GM12878 (cell line): ENCODE data around the gene RNF112. TPM values are rescaled to one million over a fixed set of nuclear protein-coding genes. Genes with fewer than 3 reads are reported as not detected.

Experiments
- ATAC-seq: fragments of 200-7000 bp; cut with Tn5 transposase; 3 replicates; pipeline ENCODE4 v1.9.1; 2020; ENCODE audit warnings: mild to moderate bottlenecking, moderate library complexity
- BruUV-seq: library from RNA; stranded (reverse); fragments of 400-500 nt; replicated peaks from 2 replicates; lab custom pipeline; 2021; lab: Mats Ljungman, UMichigan
- CTCF ChIA-PET: fragments of 300-600 bp; sonication (Branson Sonifier 250); formaldehyde crosslinking; extraction: SDS; loops from one replicate; lab custom pipeline; 2021; ENCODE audit warnings: inconsistent platforms; lab: Yijun Ruan, JAX
- POLR2A ChIA-PET: fragments of 350-600 bp; formaldehyde crosslinking; extraction: SDS; loops from one replicate; lab custom pipeline; 2021; ENCODE audit warnings: inconsistent platforms; lab: Charles Lee
- RAD21 ChIA-PET: fragments of 300-600 bp; sonication (Branson Sonifier 250); formaldehyde crosslinking; loops from one replicate; lab custom pipeline; 2023; ENCODE audit warnings: antibody characterized with exemption; ENCODE audit not compliant: unreplicated experiment; lab: Charles Lee
- SMC1A ChIA-PET: fragments of 300-600 bp; sonication (Branson Sonifier 250); formaldehyde crosslinking; loops from one replicate; lab custom pipeline; 2023; ENCODE audit not compliant: unreplicated experiment, uncharacterized antibody; lab: Charles Lee
- DNase-seq: peaks from one replicate; pipeline ENCODE4 v3.0.0-alpha.2; 2011; ENCODE audit warnings: low read depth, low spot score
- FAIRE-seq: peaks from 3 replicates; lab custom pipeline; 2011; peaks lifted over from hg19 to GRCh38; lab: Jason Lieb, UNC
- H2AFZ ChIP-seq: 2 replicates; pipeline ENCODE4 v1.6.0; 2011; ENCODE audit warnings: low read depth, low read length, control low read depth; ENCODE audit not compliant: control insufficient read depth
- H3K27ac ChIP-seq: 2 replicates; pipeline ENCODE4 v1.5.1; 2011; ENCODE audit warnings: control low read depth; ENCODE audit not compliant: control insufficient read depth, insufficient read depth
- H3K27me3 ChIP-seq, 2 experiments: replicated peaks in 1 of 2; 2 replicates each; pipeline versions ENCODE4 v1.6.0 to v1.6.1; 2011; ENCODE audit warnings: low read length in 1 of 2; ENCODE audit not compliant: control insufficient read depth in 2 of 2, insufficient read depth in 2 of 2
- H3K36me3 ChIP-seq, 2 experiments: 2 replicates each; pipeline ENCODE4 v1.5.1; 2011; ENCODE audit warnings: low read length in 1 of 2; ENCODE audit not compliant: control insufficient read depth in 2 of 2, insufficient read depth in 2 of 2
- H3K4me1 ChIP-seq: 2 replicates; pipeline ENCODE4 v1.6.1; 2011; ENCODE audit warnings: mild to moderate bottlenecking, low read length, moderate library complexity, mixed read lengths; ENCODE audit not compliant: control insufficient read depth, insufficient read depth
- H3K4me2 ChIP-seq: 2 replicates; pipeline ENCODE4 v1.6.0; 2011; ENCODE audit warnings: control low read depth; ENCODE audit not compliant: control insufficient read depth, insufficient read depth
- H3K4me3 ChIP-seq: fragments of 200-600 bp; sonication (generic); 2 replicates; pipeline ENCODE4 v1.5.1; 2016
- H3K79me2 ChIP-seq: 2 replicates; pipeline ENCODE4 v1.6.0; 2011; ENCODE audit warnings: low read length; ENCODE audit not compliant: control insufficient read depth, insufficient read depth
- H3K9ac ChIP-seq: 2 replicates; pipeline ENCODE4 v1.8.0; 2011; ENCODE audit warnings: low read length, control low read depth, mixed read lengths; ENCODE audit not compliant: control insufficient read depth, insufficient read depth
- H3K9me3 ChIP-seq: replicated peaks from 3 replicates; pipeline ENCODE4 v1.5.1; 2011; ENCODE audit warnings: mild to moderate bottlenecking, low read length; ENCODE audit not compliant: control insufficient read depth, insufficient read depth
- H4K20me1 ChIP-seq: 2 replicates; pipeline ENCODE4 v1.6.0; 2011; ENCODE audit not compliant: control insufficient read depth, insufficient read depth
- BCL3 ChIP-seq: IDR thresholded peaks from 2 replicates; pipeline ENCODE4 v1.6.1; 2011; ENCODE audit warnings: borderline replicate concordance, low read depth, mild to moderate bottlenecking, moderate library complexity, low read length; ENCODE audit not compliant: insufficient read depth, poor library complexity, severe bottlenecking
- CBFB ChIP-seq: IDR thresholded peaks from 2 replicates; pipeline ENCODE4 v1.6.1; 2016; ENCODE audit warnings: antibody characterized with exemption, low read depth
- CBX3 ChIP-seq: fragments of 200-600 bp; sonication (generic); IDR thresholded peaks from 2 replicates; pipeline ENCODE4 v1.6.1; 2016; ENCODE audit warnings: low read depth, borderline replicate concordance
- CHD1 ChIP-seq: IDR thresholded peaks from 2 replicates; pipeline ENCODE4 v1.6.1; 2012; ENCODE audit warnings: low read depth, low read length, improper control_type of control experiment
- GABPA ChIP-seq: IDR thresholded peaks from 2 replicates; pipeline ENCODE4 v1.6.1; 2014; ENCODE audit warnings: antibody characterized with exemption, low read depth, mild to moderate bottlenecking, inconsistent platforms
- IRF5 ChIP-seq: fragments of 450-650 bp; IDR thresholded peaks from 2 replicates; pipeline ENCODE4 v1.6.1; 2017; ENCODE audit warnings: borderline replicate concordance
- JUND ChIP-seq: IDR thresholded peaks from 2 replicates; pipeline ENCODE4 v1.6.1; 2012; ENCODE audit warnings: low read depth, mild to moderate bottlenecking, low read length, improper control_type of control experiment, moderate library complexity
- KAT2A ChIP-seq: conservative IDR thresholded peaks from 2 replicates; pipeline ENCODE4 v1.6.1; 2011; ENCODE audit warnings: low read depth, low read length; ENCODE audit not compliant: control insufficient read depth
- NFYB ChIP-seq: IDR thresholded peaks from 2 replicates; pipeline ENCODE4 v1.6.1; 2011; ENCODE audit warnings: low read depth, mild to moderate bottlenecking, low read length, improper control_type of control experiment, moderate library complexity; ENCODE audit not compliant: insufficient read depth
- NRF1 ChIP-seq: conservative IDR thresholded peaks from 2 replicates; pipeline ENCODE4 v1.6.1; 2011; ENCODE audit warnings: mild to moderate bottlenecking, low read depth, low read length, improper control_type of control experiment
- POLR2AphosphoS2 ChIP-seq: IDR thresholded peaks from 2 replicates; pipeline ENCODE4 v1.6.1; 2011; ENCODE audit warnings: low read depth, mild to moderate bottlenecking, low read length, improper control_type of control experiment, moderate library complexity
- SIX5 ChIP-seq: IDR thresholded peaks from 2 replicates; pipeline ENCODE4 v1.6.1; 2011; ENCODE audit warnings: mild to moderate bottlenecking, low read depth, low read length, moderate library complexity; ENCODE audit not compliant: severe bottlenecking
- STAT1 ChIP-seq: fragments of 450-650 bp; conservative IDR thresholded peaks from 2 replicates; pipeline ENCODE4 v1.6.1; 2014; ENCODE audit warnings: antibody characterized with exemption, mild to moderate bottlenecking
- ZBED1 ChIP-seq: IDR thresholded peaks from 2 replicates; pipeline ENCODE4 v1.6.1; 2016; ENCODE audit warnings: borderline replicate concordance
- WGBS: methylation state at CpG from one replicate; pipeline ENCODE4 v1.1.6; 2016; ENCODE audit warnings: low lambda C conversion rate; ENCODE audit not compliant: insufficient replicate concordance, insufficient coverage; ENCODE audit errors: missing lambda C conversion rate; 5-methylcytosine and 5-hydroxymethylcytosine counted together
- in situ Hi-C: fragments of 300-500 bp; cut with MboI; formaldehyde crosslinking; loops from 9 replicates; pipeline ENCODE4 v1.14.3; 2018; ENCODE audit warnings: mixed read lengths
- intact Hi-C: fragments of 100-400 bp; cut with micrococcal nuclease; formaldehyde crosslinking; loops from one replicate; pipeline ENCODE4 v1.14.2; 2022; ENCODE audit not compliant: unreplicated experiment
- polyA plus RNA-seq, 11 experiments: library from polyadenylated mRNA; depleted of rRNA in 4 of 11; unstranded in 6 of 11; stranded (reverse) in 5 of 11; fragments of >200 nt; fragmentation: Nextera tagmentation in 4 of 11; fragmentation: Illumina TruSeq in 1 of 11; extraction: Ambion mirVana in 4 of 11; extraction: Trizol in 1 of 11; gene quantifications; 1 replicate in 1 of 11; 2 replicates in 10 of 11; pipeline versions ENCODE4 v1.2.1 to v1.2.3, GENCODE V29; 2011 to 2016; ENCODE audit warnings: inconsistent platforms in 2 of 11, missing spikeins in 2 of 11, low read depth in 1 of 11
- total RNA-seq, 4 experiments: library from RNA; depleted of rRNA in 3 of 4; stranded (reverse); fragments of >200 nt in 3 of 4; fragmentation: Illumina TruSeq in 1 of 4; extraction: Trizol in 1 of 4; gene quantifications; 2 replicates each; pipeline versions ENCODE4 v1.2.1 to v1.2.3, GENCODE V29; 2013 to 2021

RNF112 gene
- total and polyA plus RNA-seq, 10 of the 15 experiments (the other 5 are each of a cell fraction or from before 2014, with no cell fraction given): not detected

- ChIA-PET RAD21 (no interaction called here), CTCF (interaction anchor here (0.7 to 1.3 kb wide), 2 partner anchors 94 to 485 kb away, joined by 3 read pairs; partner anchors contain the start of gene B9D1), SMC1A (interaction anchor here (1.4 kb wide), 1 partner anchor 10 kb away, joined by 11 read pairs; no protein-coding TSS in a partner anchor), POLR2A (no interaction called here)
- TF ChIP-seq BCL3 (no peak), CHD1 (no peak), GABPA (no peak), NFYB (no peak), ZBED1 (no peak), NRF1 (no peak), IRF5 (no peak), KAT2A (no peak), JUND (no peak), SIX5 (no peak), CBX3 (no peak), STAT1 (no peak), POLR2AphosphoS2 (no peak), CBFB (no peak)
- no peak overlapping the region for H3K9ac ChIP-seq
- in situ Hi-C loops: no loop called here
- H3K79me2 ChIP-seq: no peaks in the 10 kb centered on the region
- no peak overlapping the region for H2AFZ ChIP-seq
- H3K4me3 ChIP-seq: no peak overlapping the region
- no peaks in the 10 kb centered on the region; a peak in 1 of 4 replicates for H3K27me3 ChIP-seq
- H3K36me3 ChIP-seq: no peaks in the 10 kb centered on the region
- no peak for DNase-seq
- no peak overlapping the region for H3K27ac ChIP-seq
- WGBS: 60% methylated on average over 3 of the region's 3 CpGs
- H3K9me3 ChIP-seq: no peaks in the 10 kb centered on the region
- no peaks in the 10 kb centered on the region for H4K20me1 ChIP-seq
- ATAC-seq: no peak
- no peak for FAIRE-seq
- no peak overlapping the region for H3K4me2 ChIP-seq
- no TSS peak for BruUV-seq
- no peaks in the 10 kb centered on the region for H3K4me1 ChIP-seq
- intact Hi-C loops: no loop called here
Measured at GRCh38 chr17:19457046-19457445, 46.0 kb downstream of the RNF112 start.
